ENCODE data around the gene AIP.
"Not testable (repeated sequence)": the region's sequence is repeated elsewhere in the genome, so short reads cannot be mapped to it uniquely, and the experiment has no call there.

AIP gene

DNA sequence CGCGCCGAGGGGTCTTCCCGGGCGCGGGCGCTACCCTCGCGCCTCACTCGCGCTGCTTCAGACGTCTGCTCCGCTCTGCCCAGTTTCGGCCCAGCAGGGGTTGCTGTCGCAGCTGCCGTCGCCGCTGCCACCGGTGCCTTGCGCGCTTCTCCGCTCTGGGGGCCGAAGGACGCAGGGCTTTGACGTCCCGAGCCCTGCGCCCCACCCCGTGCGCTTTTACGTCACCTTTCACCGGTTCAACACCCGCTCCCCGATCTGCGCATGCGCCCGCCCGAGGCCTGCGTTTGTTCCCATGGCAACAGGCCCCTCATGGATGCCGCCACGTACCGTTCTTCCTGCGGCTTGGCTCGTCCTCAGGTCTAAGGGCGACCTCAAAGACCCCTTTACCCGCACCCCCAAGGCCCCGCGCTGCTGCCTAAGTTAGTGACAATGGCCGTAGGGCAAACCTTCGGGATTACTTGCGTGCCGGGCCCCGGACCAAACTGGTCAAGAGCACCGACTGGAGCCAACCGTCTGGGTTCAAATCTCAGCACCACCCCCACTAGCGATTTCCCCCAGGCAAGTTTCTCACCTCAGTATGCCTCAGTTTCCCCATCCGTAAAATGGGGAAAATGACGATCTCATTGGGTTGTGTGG, 25.8 kb downstream of the AIP start:
- Histone ChIP-seq H3K4me2 (ENCODE audit: low read length) (peak overlapping the region; percentile 95), H3K79me2 (ENCODE audit: low read length) (peaks cover 24% of the 10 kb centered on the region), H3K9me3 (ENCODE audit: insufficient read depth, low read length) (no peaks in the 10 kb centered on the region), H2AFZ (ENCODE audit: low read depth, low read length) (peak overlapping the region; percentile 86), H3K4me1 (ENCODE audit: low read length) (peaks cover 29% of the 10 kb centered on the region), H4K20me1 (ENCODE audit: insufficient read depth, low read length) (peaks cover 5% of the 10 kb centered on the region; the same call in 1 of the 2 replicates), H3K4me3 (ENCODE audit: low read length) (peak overlapping the region; percentile 82), H3K27me3 (ENCODE audit: low read depth, low read length) (peaks cover 3% of the 10 kb centered on the region; the same call in 1 of the 2 replicates), H3K27ac (ENCODE audit: low read length) (peak overlapping the region; percentile 73), H3K9ac (ENCODE audit: low read length) (peak overlapping the region; percentile 74), H3K36me3 (replicated peaks; ENCODE audit: low read depth, low read length) (no peaks in the 10 kb centered on the region)
- TF ChIP-seq, protein P1, sequence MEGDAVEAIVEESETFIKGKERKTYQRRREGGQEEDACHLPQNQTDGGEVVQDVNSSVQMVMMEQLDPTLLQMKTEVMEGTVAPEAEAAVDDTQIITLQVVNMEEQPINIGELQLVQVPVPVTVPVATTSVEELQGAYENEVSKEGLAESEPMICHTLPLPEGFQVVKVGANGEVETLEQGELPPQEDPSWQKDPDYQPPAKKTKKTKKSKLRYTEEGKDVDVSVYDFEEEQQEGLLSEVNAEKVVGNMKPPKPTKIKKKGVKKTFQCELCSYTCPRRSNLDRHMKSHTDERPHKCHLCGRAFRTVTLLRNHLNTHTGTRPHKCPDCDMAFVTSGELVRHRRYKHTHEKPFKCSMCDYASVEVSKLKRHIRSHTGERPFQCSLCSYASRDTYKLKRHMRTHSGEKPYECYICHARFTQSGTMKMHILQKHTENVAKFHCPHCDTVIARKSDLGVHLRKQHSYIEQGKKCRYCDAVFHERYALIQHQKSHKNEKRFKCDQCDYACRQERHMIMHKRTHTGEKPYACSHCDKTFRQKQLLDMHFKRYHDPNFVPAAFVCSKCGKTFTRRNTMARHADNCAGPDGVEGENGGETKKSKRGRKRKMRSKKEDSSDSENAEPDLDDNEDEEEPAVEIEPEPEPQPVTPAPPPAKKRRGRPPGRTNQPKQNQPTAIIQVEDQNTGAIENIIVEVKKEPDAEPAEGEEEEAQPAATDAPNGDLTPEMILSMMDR (IDR thresholded peaks at IDR 0.05; ENCODE audit: low read depth, low read length), result no peak
- no peak for TF ChIP-seq EZH2phosphoT487 (IDR thresholded peaks at IDR 0.05; ENCODE audit: low read depth)

DNA sequence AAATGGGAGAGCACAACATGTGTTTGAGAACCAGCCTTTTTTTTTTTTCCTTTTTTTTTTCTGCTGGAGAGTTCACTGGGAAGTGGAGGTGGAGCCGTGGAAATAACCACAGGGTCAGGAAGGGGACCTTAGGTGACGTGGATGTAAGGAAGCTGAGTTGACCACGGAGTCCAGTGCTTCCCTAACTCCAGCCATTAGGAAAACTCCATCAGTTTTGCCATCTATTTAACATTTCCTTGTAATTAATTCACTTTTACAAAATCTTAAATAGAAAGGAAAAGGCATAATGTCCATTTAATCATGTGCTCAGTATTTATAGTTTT, 27.2 kb downstream of the AIP start:
- no peaks in the 10 kb centered on the region for H3K36me3 ChIP-seq (replicated peaks; ENCODE audit: low read depth, low read length)
- TF ChIP-seq, protein P1 (IDR thresholded peaks at IDR 0.05; ENCODE audit: low read depth, low read length), result no peak
- TF ChIP-seq EZH2phosphoT487 (IDR thresholded peaks at IDR 0.05; ENCODE audit: low read depth), result no peak
- no peaks in the 10 kb centered on the region for H3K9me3 ChIP-seq (ENCODE audit: insufficient read depth, low read length)
- peaks cover 24% of the 10 kb centered on the region for H3K4me1 ChIP-seq (ENCODE audit: low read length)
- no peaks in the 10 kb centered on the region for H4K20me1 ChIP-seq (ENCODE audit: insufficient read depth, low read length)
- peaks cover 10% of the 10 kb centered on the region for H3K79me2 ChIP-seq (ENCODE audit: low read length)
- H3K27me3 ChIP-seq (ENCODE audit: low read depth, low read length), result peaks cover 10% of the 10 kb centered on the region
- H3K4me2 ChIP-seq (ENCODE audit: low read length), result no peak overlapping the region
- H2AFZ ChIP-seq (ENCODE audit: low read depth, low read length), result no peak overlapping the region
- H3K9ac ChIP-seq (ENCODE audit: low read length), result no peak overlapping the region
- no peak overlapping the region for H3K4me3 ChIP-seq (ENCODE audit: low read length)
- no peak overlapping the region for H3K27ac ChIP-seq (ENCODE audit: low read length)

DNA sequence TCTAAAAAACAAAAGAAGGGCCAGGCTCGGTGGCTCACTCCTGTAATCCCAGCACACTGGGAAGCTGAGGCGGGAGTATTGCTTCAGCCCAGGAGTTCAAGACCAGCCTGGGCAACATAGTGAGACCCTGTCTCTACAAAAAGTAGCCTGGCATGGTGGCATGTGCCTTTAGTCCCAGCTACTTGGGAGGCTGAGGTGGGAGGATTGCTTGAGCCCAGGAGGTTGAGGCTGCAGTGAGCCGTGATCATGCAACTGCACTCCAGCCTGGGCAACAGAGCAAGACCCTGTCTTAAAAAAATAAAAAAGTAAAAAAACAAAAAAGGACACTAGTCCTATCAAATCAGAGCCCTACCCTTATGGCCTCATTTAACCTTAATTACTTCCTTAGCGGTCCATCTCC, 28.7 kb downstream of the AIP start:
- H3K4me2 ChIP-seq (ENCODE audit: low read length); H3K36me3 ChIP-seq (replicated peaks; ENCODE audit: low read depth, low read length); H3K4me3 ChIP-seq (ENCODE audit: low read length); H2AFZ ChIP-seq (ENCODE audit: low read depth, low read length); H3K9ac ChIP-seq (ENCODE audit: low read length); H4K20me1 ChIP-seq (ENCODE audit: insufficient read depth, low read length); H3K9me3 ChIP-seq (ENCODE audit: insufficient read depth, low read length); H3K79me2 ChIP-seq (ENCODE audit: low read length); H3K27ac ChIP-seq (ENCODE audit: low read length): not testable (repeated sequence)
- Histone ChIP-seq H3K27me3 (ENCODE audit: low read depth, low read length) (peaks cover 18% of the 10 kb centered on the region), H3K4me1 (ENCODE audit: low read length) (peaks cover 12% of the 10 kb centered on the region)

GRCh38 chr11:67514116-67514515, 31.3 kb downstream of the AIP start:
- Histone ChIP-seq H3K4me2 (ENCODE audit: low read length) (no peak overlapping the region), H3K9me3 (ENCODE audit: insufficient read depth, low read length) (no peaks in the 10 kb centered on the region), H3K9ac (ENCODE audit: low read length) (no peak overlapping the region), H2AFZ (ENCODE audit: low read depth, low read length) (no peak overlapping the region), H3K27me3 (ENCODE audit: low read depth, low read length) (peaks cover 18% of the 10 kb centered on the region), H3K4me1 (ENCODE audit: low read length) (peaks cover 2% of the 10 kb centered on the region), H3K79me2 (ENCODE audit: low read length) (no peaks in the 10 kb centered on the region), H3K27ac (ENCODE audit: low read length) (no peak overlapping the region), H4K20me1 (ENCODE audit: insufficient read depth, low read length) (no peaks in the 10 kb centered on the region), H3K4me3 (ENCODE audit: low read length) (no peak overlapping the region), H3K36me3 (replicated peaks; ENCODE audit: low read depth, low read length) (no peaks in the 10 kb centered on the region)
- TF ChIP-seq, protein P1 (IDR thresholded peaks at IDR 0.05; ENCODE audit: low read depth, low read length), result no peak
- no peak for TF ChIP-seq EZH2phosphoT487 (IDR thresholded peaks at IDR 0.05; ENCODE audit: low read depth)
